Limb (tissue), 2 donors: ENCODE measurements around the gene ACTR1B.
"Not testable (repeated sequence)": the region's sequence is repeated elsewhere in the genome, so short reads cannot be mapped to it uniquely, and the experiment has no call there.

ENCODE experiments used
- DNase-seq, 2 donors: peaks; one replicate each; pipeline ENCODE4 v3.0.0-alpha.2; 2016; ENCODE audit errors: extremely low spot score in 2 of 2

Gene ACTR1B

GRCh38 chr2:97663962-97664635 is at the start of gene ACTR1B:
Gene ACTR1B, minus strand, starts transcription at chr2:97664044. Its CDS starts 154 bp downstream, at chr2:97663890.
- DNase-seq: peak; percentile 98 to 99

- DNase-seq: no peak
Measured at GRCh38 chr2:97712693-97713295, 49.0 kb upstream of the ACTR1B start.

GRCh38 chr2:97712175-97712574 is 48.3 kb upstream of the ACTR1B start:
- DNase-seq: not testable (repeated sequence)

GRCh38 chr2:97711394-97711711 is 47.5 kb upstream of the ACTR1B start:
- DNase-seq: no peak

GRCh38 chr2:97708608-97709007 is 44.8 kb upstream of the ACTR1B start:
- DNase-seq: no peak

GRCh38 chr2:97708048-97708380 is 44.2 kb upstream of the ACTR1B start:
- DNase-seq: no peak

GRCh38 chr2:97707362-97708047 is 43.7 kb upstream of the ACTR1B start:
- no peak for DNase-seq

GRCh38 chr2:97706708-97707345 is 43.0 kb upstream of the ACTR1B start:
- no peak for DNase-seq

GRCh38 chr2:97706112-97706511 is 42.3 kb upstream of the ACTR1B start:
- DNase-seq: no peak

- DNase-seq: no peak
Measured at GRCh38 chr2:97704989-97705388, 41.1 kb upstream of the ACTR1B start.

GRCh38 chr2:97703741-97704140 is 39.9 kb upstream of the ACTR1B start:
- no peak for DNase-seq

GRCh38 chr2:97702731-97703470 is 39.1 kb upstream of the ACTR1B start:
- no peak for DNase-seq

- DNase-seq: no peak
Measured at GRCh38 chr2:97701851-97702465, 38.1 kb upstream of the ACTR1B start.

GRCh38 chr2:97701186-97701585 is 37.3 kb upstream of the ACTR1B start:
- DNase-seq: no peak

- peak; percentile 53 to 82 for DNase-seq
Measured at GRCh38 chr2:97699765-97700444, 36.1 kb upstream of the ACTR1B start.

- no peak for DNase-seq
Measured at GRCh38 chr2:97698530-97698929, 34.7 kb upstream of the ACTR1B start.

GRCh38 chr2:97697252-97698235 is 33.7 kb upstream of the ACTR1B start:
- DNase-seq: peak; percentile 85 to 93

- DNase-seq: no peak
Measured at GRCh38 chr2:97695744-97696143, 31.9 kb upstream of the ACTR1B start.

- no peak for DNase-seq
Measured at GRCh38 chr2:97693476-97693875, 29.6 kb upstream of the ACTR1B start.

- DNase-seq: no peak
Measured at GRCh38 chr2:97691166-97691565, 27.3 kb upstream of the ACTR1B start.
